Measurements from ENCODE around the gene MKNK1. TPM values are rescaled to one million over a fixed set of nuclear protein-coding genes. Genes with fewer than 3 reads are reported as not detected.

MKNK1 gene
- total and polyA plus RNA-seq, 2 of the 4 experiments (the other 2 are of a cell fraction), result 14.3 to 35.2 TPM

DNA sequence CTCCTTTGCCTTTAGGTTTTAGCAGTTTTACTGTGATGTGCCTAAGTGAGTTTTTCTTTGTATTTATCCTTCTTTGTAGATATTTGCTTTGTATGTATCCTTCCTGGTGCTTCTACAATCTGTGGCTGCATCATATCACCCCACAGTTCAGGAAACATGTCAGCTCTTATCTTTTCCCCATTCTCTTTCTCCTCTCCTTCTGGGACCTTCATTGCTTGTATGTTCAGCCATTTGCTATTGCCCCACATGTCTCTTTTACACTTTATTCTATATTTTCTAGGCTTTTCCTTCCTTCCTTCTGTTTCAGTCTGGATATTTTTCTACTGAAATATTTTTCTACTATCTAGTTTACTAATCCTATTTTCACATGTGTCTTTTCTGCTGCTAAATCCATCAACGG, 67.5 kb downstream of the MKNK1 start:
- H4K20me1 ChIP-seq (ENCODE audit: insufficient read depth, low read length), result no peaks in the 10 kb centered on the region
- H2AFZ ChIP-seq (replicated peaks; ENCODE audit: low read length, poor library complexity), result no peak overlapping the region
- no peak overlapping the region for H2AK5ac ChIP-seq (ENCODE audit: low read depth, low read length)
- no TSS peak for BruUV-seq (replicated peaks)
- H3K4me3 ChIP-seq (ENCODE audit: insufficient read depth, low read depth, low read length), result no peak overlapping the region
- peaks cover 53% of the 10 kb centered on the region for H3K27me3 ChIP-seq (ENCODE audit: control insufficient read depth, insufficient read depth, low read length)
- dilution Hi-C loops (cut with HindIII; ENCODE audit: low sequenced_read_pairs, unreplicated experiment), result no loop called here
- TF ChIP-seq FOS (IDR thresholded peaks at IDR 0.05; ENCODE audit: low read depth, low read length), result no peak
- TF ChIP-seq, protein P1, sequence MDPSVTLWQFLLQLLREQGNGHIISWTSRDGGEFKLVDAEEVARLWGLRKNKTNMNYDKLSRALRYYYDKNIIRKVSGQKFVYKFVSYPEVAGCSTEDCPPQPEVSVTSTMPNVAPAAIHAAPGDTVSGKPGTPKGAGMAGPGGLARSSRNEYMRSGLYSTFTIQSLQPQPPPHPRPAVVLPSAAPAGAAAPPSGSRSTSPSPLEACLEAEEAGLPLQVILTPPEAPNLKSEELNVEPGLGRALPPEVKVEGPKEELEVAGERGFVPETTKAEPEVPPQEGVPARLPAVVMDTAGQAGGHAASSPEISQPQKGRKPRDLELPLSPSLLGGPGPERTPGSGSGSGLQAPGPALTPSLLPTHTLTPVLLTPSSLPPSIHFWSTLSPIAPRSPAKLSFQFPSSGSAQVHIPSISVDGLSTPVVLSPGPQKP (IDR thresholded peaks at IDR 0.05; ENCODE audit: borderline replicate concordance, low read depth, low read length), result no peak
- no peak for TF ChIP-seq SMC3 (IDR thresholded peaks at IDR 0.05; ENCODE audit: low read depth, low read length)
- no peak for TF ChIP-seq NFE2L2 (IDR thresholded peaks at IDR 0.05; ENCODE audit: low read depth, low read length)
- no peak for TF ChIP-seq MXI1 (IDR thresholded peaks at IDR 0.05; ENCODE audit: borderline replicate concordance, low read depth, low read length)
- no peak for TF ChIP-seq POLR2A (IDR thresholded peaks at IDR 0.05; ENCODE audit: low read depth, low read length)
- TF ChIP-seq BHLHE40 (IDR thresholded peaks at IDR 0.05; ENCODE audit: low read depth, low read length), result no peak
- no peak for TF ChIP-seq RCOR1 (IDR thresholded peaks at IDR 0.05; ENCODE audit: insufficient replicate concordance, low read length)
- no peak for TF ChIP-seq CEBPB (IDR thresholded peaks at IDR 0.05; ENCODE audit: low read depth, low read length)
- TF ChIP-seq, protein P2, sequence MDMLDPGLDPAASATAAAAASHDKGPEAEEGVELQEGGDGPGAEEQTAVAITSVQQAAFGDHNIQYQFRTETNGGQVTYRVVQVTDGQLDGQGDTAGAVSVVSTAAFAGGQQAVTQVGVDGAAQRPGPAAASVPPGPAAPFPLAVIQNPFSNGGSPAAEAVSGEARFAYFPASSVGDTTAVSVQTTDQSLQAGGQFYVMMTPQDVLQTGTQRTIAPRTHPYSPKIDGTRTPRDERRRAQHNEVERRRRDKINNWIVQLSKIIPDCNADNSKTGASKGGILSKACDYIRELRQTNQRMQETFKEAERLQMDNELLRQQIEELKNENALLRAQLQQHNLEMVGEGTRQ (IDR thresholded peaks at IDR 0.05; ENCODE audit: low read depth, low read length), result no peak
- TF ChIP-seq RAD21 (IDR thresholded peaks at IDR 0.05; ENCODE audit: low read length), result no peak
- no peak for TF ChIP-seq CHD1 (IDR thresholded peaks at IDR 0.05; ENCODE audit: low read depth, low read length)
- TF ChIP-seq RFX5 (IDR thresholded peaks at IDR 0.05; ENCODE audit: low read depth, low read length), result no peak
- TF ChIP-seq MAZ (IDR thresholded peaks at IDR 0.05; ENCODE audit: borderline replicate concordance, low read depth, low read length), result no peak
- TF ChIP-seq MAFK (IDR thresholded peaks at IDR 0.05; ENCODE audit: low read depth, low read length), result no peak
- TF ChIP-seq, protein P3, sequence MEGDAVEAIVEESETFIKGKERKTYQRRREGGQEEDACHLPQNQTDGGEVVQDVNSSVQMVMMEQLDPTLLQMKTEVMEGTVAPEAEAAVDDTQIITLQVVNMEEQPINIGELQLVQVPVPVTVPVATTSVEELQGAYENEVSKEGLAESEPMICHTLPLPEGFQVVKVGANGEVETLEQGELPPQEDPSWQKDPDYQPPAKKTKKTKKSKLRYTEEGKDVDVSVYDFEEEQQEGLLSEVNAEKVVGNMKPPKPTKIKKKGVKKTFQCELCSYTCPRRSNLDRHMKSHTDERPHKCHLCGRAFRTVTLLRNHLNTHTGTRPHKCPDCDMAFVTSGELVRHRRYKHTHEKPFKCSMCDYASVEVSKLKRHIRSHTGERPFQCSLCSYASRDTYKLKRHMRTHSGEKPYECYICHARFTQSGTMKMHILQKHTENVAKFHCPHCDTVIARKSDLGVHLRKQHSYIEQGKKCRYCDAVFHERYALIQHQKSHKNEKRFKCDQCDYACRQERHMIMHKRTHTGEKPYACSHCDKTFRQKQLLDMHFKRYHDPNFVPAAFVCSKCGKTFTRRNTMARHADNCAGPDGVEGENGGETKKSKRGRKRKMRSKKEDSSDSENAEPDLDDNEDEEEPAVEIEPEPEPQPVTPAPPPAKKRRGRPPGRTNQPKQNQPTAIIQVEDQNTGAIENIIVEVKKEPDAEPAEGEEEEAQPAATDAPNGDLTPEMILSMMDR (conservative IDR thresholded peaks at IDR 0.05; ENCODE audit: low read depth, low read length), result no peak
- no peak overlapping the region for H3K9ac ChIP-seq (ENCODE audit: low read depth, low read length)
- H3K27ac ChIP-seq (ENCODE audit: insufficient read depth, low read length), result no peak overlapping the region
- H4K91ac ChIP-seq (ENCODE audit: insufficient read depth, low read depth, low read length), result no peak overlapping the region
- H4K8ac ChIP-seq (ENCODE audit: low read depth in 2 of 2, low read length in 2 of 2), result no peak overlapping the region
- in situ Hi-C loops (cut with MboI; ENCODE audit: low sequenced_read_pairs), result no loop called here
- no peaks in the 10 kb centered on the region for H3K9me3 ChIP-seq (ENCODE audit: control insufficient read depth, insufficient read depth, low read length)
- ATAC-seq (ENCODE audit: low read depth), result no peak
- H3K4me1 ChIP-seq (ENCODE audit: control insufficient read depth, insufficient read depth, low read length), result no peaks in the 10 kb centered on the region
- H3K36me3 ChIP-seq (ENCODE audit: control insufficient read depth, insufficient read depth, low read length), result no peaks in the 10 kb centered on the region
- intact Hi-C loops (cut with micrococcal nuclease), result loop anchor here (10.0 kb wide), 1 partner anchor 638 kb away; no protein-coding TSS in a partner anchor
- POLR2A ChIA-PET (ENCODE audit: unreplicated experiment), result no interaction called here
- no peak overlapping the region for H2AK9ac ChIP-seq (replicated peaks; ENCODE audit: low read depth, low read length, poor library complexity)
- no peak overlapping the region for H2BK15ac ChIP-seq (ENCODE audit: low read depth, low read length)
- H3K56ac ChIP-seq (ENCODE audit: extremely low read depth, insufficient read depth, low read length), result no peak overlapping the region
- H3K14ac ChIP-seq (replicated peaks; ENCODE audit: low read depth, low read length), result no peak overlapping the region
- H3K4me2 ChIP-seq (ENCODE audit: low read depth, low read length), result no peak overlapping the region
- no peak for DNase-seq
- H2BK20ac ChIP-seq (ENCODE audit: low read depth, low read length), result no peak overlapping the region
- H3K79me1 ChIP-seq (ENCODE audit: low read depth in 1 of 2, low read length in 2 of 2), result no peaks in the 10 kb centered on the region
- no CpG with 5 or more reads among the region's 1 CpG for WGBS, 2 experiments (ENCODE audit: extremely low coverage in 2 of 2, insufficient read length in 1 of 2)
- H2BK120ac ChIP-seq (ENCODE audit: low read depth, low read length), result no peak overlapping the region
- H3K4ac ChIP-seq (ENCODE audit: low read depth, low read length), result no peak overlapping the region
- no peak overlapping the region for H3K23ac ChIP-seq (ENCODE audit: low read depth, low read length)
- no peak overlapping the region for H2BK5ac ChIP-seq (ENCODE audit: low read depth, low read length, poor library complexity, severe bottlenecking)
- CTCF ChIA-PET, result interaction anchor here (0.8 kb wide), 1 partner anchor 90 kb away, joined by 6 read pairs; no protein-coding TSS in a partner anchor
- no peak overlapping the region for H3K18ac ChIP-seq (ENCODE audit: low read depth, low read length)
- no peak overlapping the region for H4K5ac ChIP-seq (ENCODE audit: low read depth, low read length)
- no peaks in the 10 kb centered on the region for H3K9me1 ChIP-seq (ENCODE audit: insufficient read depth, low read length)

All from IMR-90 (cell line).